Choroid plexus epithelial cell (primary cell): Measurements from ENCODE around the gene DYNC2H1.

Experiments used
- DNase-seq: peaks from one replicate; pipeline ENCODE4 v3.0.0-alpha.2; 2010; ENCODE audit warnings: low read depth
- H3K4me3 ChIP-seq: 2 replicates; pipeline ENCODE4 v1.5.1; 2011; ENCODE audit warnings: low read depth, mild to moderate bottlenecking, control low read depth, low read length, moderate library complexity
- CTCF ChIP-seq: conservative IDR thresholded peaks from 2 replicates; pipeline ENCODE4 v1.5.1; 2011; ENCODE audit warnings: low read depth, mild to moderate bottlenecking, control low read depth, inconsistent platforms, low read length, moderate library complexity

The DYNC2H1 gene

GRCh38 chr11:103327721-103328120, 218.5 kb downstream of the DYNC2H1 start:
- no peak overlapping the region for H3K4me3 ChIP-seq
- peak; percentile 51 for DNase-seq
- no peak for TF ChIP-seq CTCF

- H3K4me3 ChIP-seq: no peak overlapping the region
- no peak for TF ChIP-seq CTCF
- no peak for DNase-seq
These were observed 223.2 kb downstream of the DYNC2H1 start for GRCh38 chr11:103332409-103332808.

GRCh38 chr11:103338621-103339484, 229.6 kb downstream of the DYNC2H1 start:
- no peak overlapping the region for H3K4me3 ChIP-seq
- peak; percentile 57 for TF ChIP-seq CTCF
- peak; percentile 69 for DNase-seq

- no peak for TF ChIP-seq CTCF
- no peak overlapping the region for H3K4me3 ChIP-seq
- DNase-seq: no peak
These were observed 230.2 kb downstream of the DYNC2H1 start for GRCh38 chr11:103339485-103339857.

GRCh38 chr11:103340956-103341355, 231.7 kb downstream of the DYNC2H1 start:
- no peak for DNase-seq
- no peak overlapping the region for H3K4me3 ChIP-seq
- no peak for TF ChIP-seq CTCF

- TF ChIP-seq CTCF: no peak
- DNase-seq: no peak
- no peak overlapping the region for H3K4me3 ChIP-seq
These were observed 235.7 kb downstream of the DYNC2H1 start for GRCh38 chr11:103344886-103345285.

- no peak for TF ChIP-seq CTCF
- no peak for DNase-seq
- H3K4me3 ChIP-seq: no peak overlapping the region
These were observed 240.4 kb downstream of the DYNC2H1 start for GRCh38 chr11:103349595-103349994.
